HG02870 (cell line): ENCODE measurements around the gene B4GALT3.

Source experiments
- ATAC-seq: cut with Tn5 transposase; IDR thresholded peaks from one replicate; pipeline ENCODE4 v1.9.1; 2021; ENCODE audit warnings: mild to moderate bottlenecking, moderate library complexity; ENCODE audit not compliant: unreplicated experiment

Gene B4GALT3

DNA sequence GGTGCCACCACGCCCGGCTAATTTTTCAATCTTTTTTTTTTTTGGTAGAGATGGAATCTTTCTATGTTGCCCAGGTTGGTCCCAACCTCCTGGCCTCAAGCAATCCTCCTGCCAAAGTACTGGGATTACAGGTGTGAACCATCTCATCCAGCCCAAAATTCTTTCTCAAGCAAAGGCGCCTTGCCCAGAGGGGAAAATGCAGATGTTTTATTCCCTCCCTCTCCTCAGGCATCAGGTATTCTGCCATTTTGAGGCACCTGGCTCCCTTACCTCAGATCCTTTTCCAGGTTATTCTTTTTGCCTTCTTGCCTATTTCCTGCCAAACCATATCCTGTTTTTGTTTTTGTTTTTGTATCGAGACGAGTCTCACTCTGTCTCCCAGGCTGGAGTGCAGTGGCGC lies 11.1 kb upstream of the B4GALT3 start:
- no peak for ATAC-seq

DNA sequence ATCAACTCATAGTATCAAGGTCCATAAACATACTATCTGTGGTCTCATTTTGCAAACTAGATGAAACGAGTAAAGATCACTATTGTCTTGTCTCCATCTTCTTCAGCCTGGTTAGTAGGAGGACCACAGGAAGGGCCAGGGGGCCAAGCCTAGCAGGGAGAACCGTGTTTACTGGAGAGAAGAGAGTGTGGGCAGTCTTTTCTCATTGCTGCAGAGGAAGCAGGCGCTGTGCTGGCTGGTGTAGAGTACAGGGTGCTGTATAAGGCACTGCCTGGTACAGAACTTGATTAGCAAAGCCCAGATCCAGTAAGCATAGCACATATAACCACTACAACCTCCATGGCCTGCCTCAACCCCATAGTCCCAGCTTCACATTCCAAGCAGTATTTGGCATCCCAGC lies 10.0 kb upstream of the B4GALT3 start:
- no peak for ATAC-seq

DNA sequence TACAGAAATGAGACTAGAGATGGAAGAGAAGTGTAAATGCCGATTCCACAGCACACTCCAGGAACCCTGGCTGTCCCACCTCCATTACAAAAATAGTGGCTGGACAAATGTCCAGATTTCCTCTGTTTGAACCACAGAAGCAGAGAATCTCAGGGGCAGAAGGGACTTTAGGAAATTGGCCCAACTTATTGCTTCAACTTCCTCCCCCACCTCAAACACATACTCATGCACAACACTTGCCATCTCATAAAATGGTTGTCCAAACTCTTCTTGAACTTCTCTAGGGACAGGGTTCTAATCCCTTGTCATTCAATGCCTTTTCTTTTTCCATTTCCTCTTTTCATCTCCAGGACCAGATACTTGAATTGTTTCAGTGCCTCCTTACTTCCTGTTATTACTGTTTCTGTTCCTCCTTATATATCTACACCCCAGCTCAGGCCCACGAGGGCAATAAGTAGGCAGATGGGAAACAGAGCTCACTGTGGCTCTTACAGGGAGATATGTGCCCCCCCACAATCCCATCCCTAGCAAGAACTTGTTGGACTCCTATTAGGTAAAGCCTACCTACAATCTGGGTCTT lies 8.5 kb upstream of the B4GALT3 start:
- ATAC-seq: peak; percentile 35

- peak; percentile 62 for ATAC-seq
Observed at GRCh38 chr1:161185282-161185682, 8.0 kb upstream of the B4GALT3 start.

- ATAC-seq: peak; percentile 41
Observed at GRCh38 chr1:161182214-161182613, 4.9 kb upstream of the B4GALT3 start.

DNA sequence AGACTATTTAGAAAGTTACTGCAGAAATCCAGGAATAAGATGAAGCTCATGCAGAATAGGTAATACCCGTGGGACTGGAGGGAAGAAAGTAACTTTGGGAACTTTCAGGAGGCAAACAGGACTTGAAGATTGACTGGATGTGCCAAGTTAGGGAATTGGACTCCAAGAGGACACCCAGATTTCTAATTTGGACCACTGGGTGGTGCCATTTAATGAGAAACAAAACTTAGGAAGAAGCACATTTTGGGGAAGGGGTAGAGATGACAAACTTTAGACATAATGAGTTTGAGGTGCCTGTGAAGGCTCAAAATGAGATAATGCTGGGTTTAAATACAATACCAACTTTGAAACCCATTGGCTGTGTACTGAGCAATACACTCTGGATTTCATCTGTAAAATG lies 3.3 kb upstream of the B4GALT3 start:
- no peak for ATAC-seq

- no peak for ATAC-seq
Observed at GRCh38 chr1:161179698-161180097, 2.4 kb upstream of the B4GALT3 start.

DNA sequence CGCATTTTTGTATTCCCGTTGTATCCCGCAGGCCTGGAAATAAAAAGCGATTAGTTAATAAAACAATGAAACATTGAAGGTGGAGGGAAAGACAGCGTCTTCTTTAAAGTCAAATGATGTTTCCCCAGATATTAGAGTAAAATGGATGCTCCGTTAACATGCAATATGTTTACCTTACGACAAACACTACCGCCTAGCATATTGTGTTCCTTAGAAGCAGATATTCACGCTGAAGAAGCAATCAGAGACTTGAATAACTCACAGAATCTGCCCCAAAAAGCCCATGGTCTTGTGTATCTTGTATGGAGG lies 583 bp upstream of the B4GALT3 start:
- ATAC-seq: no peak

- no peak for ATAC-seq
Observed at GRCh38 chr1:161176468-161177111, 717 bp downstream of the B4GALT3 start.

DNA sequence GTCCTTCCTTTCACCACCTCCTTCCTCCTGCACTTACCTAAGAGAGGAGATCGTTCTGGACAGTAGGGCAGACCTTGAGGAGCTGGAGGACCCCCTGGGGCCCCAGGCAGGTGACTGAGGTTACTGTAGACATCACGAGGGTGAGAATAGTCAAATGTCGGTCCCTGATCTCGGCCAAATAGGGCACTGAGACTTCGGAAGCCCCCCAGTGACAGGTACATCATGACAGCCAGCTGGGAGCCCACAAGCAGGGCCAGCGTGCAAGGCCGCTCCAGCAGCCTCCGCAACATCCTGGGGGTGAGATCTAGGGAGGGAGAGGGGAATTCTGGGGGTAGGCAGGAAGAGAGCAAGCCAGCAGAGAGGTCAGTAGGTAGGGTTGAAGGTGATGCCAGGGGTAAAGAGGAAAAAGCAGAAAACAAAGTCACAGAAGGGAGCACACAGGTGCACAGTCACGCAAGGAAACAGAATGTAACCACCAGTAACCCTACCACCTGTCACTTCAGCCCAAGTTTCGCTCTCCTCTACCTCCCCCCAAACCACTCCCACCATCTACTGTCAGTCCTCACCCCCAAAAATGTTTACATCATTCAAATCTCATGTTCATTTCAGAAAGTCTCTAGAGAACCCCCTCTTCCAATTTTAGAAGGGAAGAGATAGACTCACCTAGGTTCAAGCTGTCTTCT lies 1.4 kb downstream of the B4GALT3 start:
- no peak for ATAC-seq

DNA sequence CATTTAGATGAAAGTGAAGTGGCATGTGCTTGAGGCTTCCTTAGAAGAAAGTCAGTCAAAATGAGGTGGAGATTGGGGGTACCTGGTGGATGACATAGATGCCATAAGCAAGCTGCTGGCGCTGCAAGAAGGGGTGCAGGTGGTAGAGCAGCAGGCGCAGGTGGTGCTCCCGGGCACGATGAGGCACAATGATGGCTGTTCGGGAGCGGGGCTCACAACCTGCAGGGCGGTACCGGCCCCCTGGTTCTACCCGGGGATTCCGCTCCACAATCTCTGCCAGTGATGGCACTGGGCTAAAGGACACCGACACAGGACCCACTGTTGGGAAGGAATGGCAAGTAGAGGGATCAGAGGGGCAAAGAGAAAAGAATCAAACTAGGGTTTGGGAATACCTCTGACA lies 2.4 kb downstream of the B4GALT3 start:
- ATAC-seq: no peak

DNA sequence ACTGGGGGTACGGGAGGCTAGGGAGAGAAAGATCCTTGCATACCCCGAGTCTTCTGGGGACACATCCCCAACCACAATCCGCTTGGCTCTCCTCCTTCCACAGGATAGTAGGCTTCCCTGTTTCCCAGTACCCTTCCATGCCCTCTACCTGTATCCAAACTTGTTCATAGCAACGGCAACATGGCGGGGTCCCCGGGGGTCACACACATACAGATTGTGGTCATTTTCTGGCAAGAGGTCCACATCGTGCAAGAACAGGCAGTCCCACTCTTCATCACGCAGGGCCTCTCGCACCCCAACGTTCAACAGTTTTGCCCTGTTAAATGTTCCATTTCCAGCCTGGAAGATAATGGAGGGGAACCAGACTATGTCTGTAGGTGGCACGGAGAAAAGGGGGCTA lies 3.6 kb downstream of the B4GALT3 start:
- ATAC-seq: no peak

DNA sequence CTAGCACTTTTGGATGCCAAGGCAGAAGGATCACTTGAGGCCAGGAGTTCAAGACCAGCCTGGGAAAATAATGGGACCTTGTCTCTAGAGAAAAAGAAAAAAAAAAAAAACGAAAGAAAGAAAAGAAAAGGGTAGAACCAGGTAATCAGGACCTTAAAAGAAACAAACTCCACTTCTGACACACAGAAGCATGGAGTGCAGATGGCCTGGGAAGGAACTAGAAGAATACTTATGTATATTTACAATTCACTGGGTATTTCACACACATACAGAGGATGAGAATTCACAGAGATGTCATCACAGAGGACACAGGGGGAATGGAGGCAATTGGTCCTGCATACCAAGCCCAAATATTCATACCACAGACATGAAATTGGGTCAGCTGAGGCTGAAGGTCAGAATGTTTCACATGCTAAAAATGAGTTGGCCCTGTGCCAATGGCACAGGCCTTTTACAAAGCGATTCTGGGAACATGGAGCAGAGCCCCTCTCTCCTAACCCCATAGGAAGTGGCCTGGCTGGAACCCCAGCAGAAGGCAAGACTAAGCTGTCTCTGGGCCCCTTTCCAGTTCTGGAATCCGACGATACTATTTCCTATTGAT lies 4.4 kb downstream of the B4GALT3 start:
- ATAC-seq: no peak

DNA sequence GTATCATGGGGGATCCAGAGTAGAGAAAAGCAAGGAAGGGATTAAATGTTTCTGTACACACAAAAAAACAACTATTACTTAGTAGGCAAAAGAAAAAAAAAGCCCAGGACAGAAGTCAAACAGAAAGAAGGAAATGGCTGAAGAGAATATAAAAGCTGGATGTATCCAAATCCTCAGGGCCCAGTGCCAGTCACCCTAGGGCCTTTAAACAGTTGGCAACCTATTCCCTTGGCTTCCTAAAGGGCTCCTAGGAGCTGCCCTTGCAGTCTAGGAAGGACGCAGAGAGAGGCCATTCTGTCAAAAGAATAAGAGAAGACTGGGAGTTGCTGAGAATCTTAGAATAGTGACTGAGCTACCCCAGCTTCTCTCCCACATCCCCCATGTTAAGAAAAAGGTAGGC lies 5.0 kb downstream of the B4GALT3 start:
- ATAC-seq: no peak

GRCh38 chr1:161171696-161172095 lies 5.6 kb downstream of the B4GALT3 start:
- ATAC-seq: no peak

GRCh38 chr1:161171191-161171590 lies 6.1 kb downstream of the B4GALT3 start:
- no peak for ATAC-seq

- no peak for ATAC-seq
Observed at GRCh38 chr1:161168906-161169305, 8.4 kb downstream of the B4GALT3 start.

DNA sequence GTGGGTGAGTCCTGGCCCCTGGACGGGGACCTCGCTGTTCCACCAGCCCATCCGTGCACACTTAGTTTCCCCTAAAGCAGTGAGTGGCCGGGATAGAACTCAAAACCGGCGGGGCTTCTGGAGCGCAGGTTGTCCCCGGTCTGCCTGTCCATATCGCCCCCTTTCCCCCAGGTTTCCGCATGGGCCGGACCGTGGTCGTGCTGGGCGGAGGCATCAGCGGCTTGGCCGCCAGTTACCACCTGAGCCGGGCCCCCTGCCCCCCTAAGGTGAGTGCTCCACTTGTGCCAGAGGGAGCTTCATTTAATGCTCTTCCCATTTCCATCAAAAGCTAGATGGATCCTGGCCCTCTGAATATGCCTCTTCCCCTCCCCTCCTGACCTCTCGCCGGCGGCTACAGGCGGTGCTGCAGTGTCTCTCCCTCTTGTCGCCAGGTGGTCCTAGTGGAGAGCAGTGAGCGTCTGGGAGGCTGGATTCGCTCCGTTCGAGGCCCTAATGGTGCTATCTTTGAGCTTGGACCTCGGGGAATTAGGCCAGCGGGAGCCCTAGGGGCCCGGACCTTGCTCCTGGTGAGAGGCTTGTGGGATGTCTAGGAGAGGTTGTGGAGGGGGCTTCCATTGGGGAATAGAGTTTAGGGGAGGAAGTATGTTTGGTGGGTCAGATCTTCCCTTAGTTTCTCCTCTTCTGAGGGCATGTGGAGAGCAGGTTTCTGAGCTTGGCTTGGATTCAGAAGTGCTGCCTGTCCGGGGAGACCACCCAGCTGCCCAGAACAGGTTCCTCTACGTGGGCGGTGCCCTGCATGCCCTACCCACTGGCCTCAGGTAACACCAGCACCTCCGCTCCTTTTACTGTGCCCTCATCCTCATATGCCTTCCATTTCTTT lies 10.4 kb downstream of the B4GALT3 start:
- ATAC-seq: no peak

- ATAC-seq: peak; percentile 95
Observed at GRCh38 chr1:161165742-161166668, 11.3 kb downstream of the B4GALT3 start, which contains the start of gene PPOX. Gene PPOX (plus strand): TSS chr1:161166426. CDS start chr1:161166848, 422 bp downstream.
